GM23338 (cell line): ENCODE measurements around the gene MPZL1. TPM values are rescaled to one million over a fixed set of nuclear protein-coding genes. Genes with fewer than 3 reads are reported as not detected.

ENCODE experiments used
- ATAC-seq: fragments of 200-7000 bp; cut with Tn5 transposase; 3 replicates; pipeline ENCODE4 v1.9.1; 2020
- DNase-seq: peaks from one replicate; pipeline ENCODE4 v3.0.0-alpha.2; 2015; ENCODE audit warnings: low spot score
- H2AFZ ChIP-seq: fragments of 200-600 bp; sonication (generic); 2 replicates; pipeline ENCODE4 v1.8.0; 2016; ENCODE audit warnings: antibody characterized with exemption, mild to moderate bottlenecking, moderate library complexity
- H3F3A ChIP-seq: fragments of 200-600 bp; sonication (generic); replicated peaks from 2 replicates; pipeline ENCODE4 v1.8.0; 2017; ENCODE audit warnings: antibody characterized with exemption, mixed run types, low read depth
- H3K27ac ChIP-seq: fragments of 200-600 bp; sonication (generic); 2 replicates; pipeline ENCODE4 v1.6.1; 2016; ENCODE audit warnings: low read depth
- H3K27me3 ChIP-seq: fragments of 200-600 bp; sonication (generic); 2 replicates; pipeline ENCODE4 v1.8.0; 2016; ENCODE audit warnings: mild to moderate bottlenecking, mixed run types, moderate library complexity; ENCODE audit not compliant: insufficient read depth
- H3K36me3 ChIP-seq: fragments of 200-600 bp; sonication (generic); 2 replicates; pipeline ENCODE4 v1.8.0; 2016; ENCODE audit warnings: mild to moderate bottlenecking; ENCODE audit not compliant: insufficient read depth
- H3K4me1 ChIP-seq: fragments of 200-600 bp; sonication (generic); 2 replicates; pipeline ENCODE4 v1.8.0; 2016; ENCODE audit warnings: mild to moderate bottlenecking, moderate library complexity; ENCODE audit not compliant: insufficient read depth
- H3K4me2 ChIP-seq: fragments of 200-600 bp; sonication (generic); 2 replicates; pipeline ENCODE4 v1.7.1; 2017; ENCODE audit warnings: mixed run types
- H3K4me3 ChIP-seq: fragments of 200-600 bp; sonication (generic); 2 replicates; pipeline ENCODE4 v1.6.1; 2016; ENCODE audit warnings: mixed run types
- H3K79me2 ChIP-seq: fragments of 200-600 bp; sonication (generic); replicated peaks from 2 replicates; pipeline ENCODE4 v1.8.0; 2017; ENCODE audit warnings: mild to moderate bottlenecking; ENCODE audit not compliant: insufficient read depth
- H3K9me2 ChIP-seq: fragments of 200-600 bp; sonication (generic); 2 replicates; pipeline ENCODE4 v1.8.0; 2017; ENCODE audit not compliant: insufficient read depth
- H4K20me1 ChIP-seq: fragments of 200-600 bp; sonication (generic); replicated peaks from 2 replicates; pipeline ENCODE4 v1.8.0; 2017; ENCODE audit warnings: mild to moderate bottlenecking; ENCODE audit not compliant: insufficient read depth
- H3K27ac Mint-ChIP-seq: 2 replicates; pipeline ENCODE4 v1.8.0; 2020; ENCODE audit warnings: inconsistent platforms, mild to moderate bottlenecking, moderate library complexity, mixed read lengths
- H3K27me3 Mint-ChIP-seq: 3 replicates; pipeline ENCODE4 v1.8.0; 2022; ENCODE audit warnings: low read depth, mild to moderate bottlenecking, moderate library complexity, mixed read lengths, inconsistent platforms; ENCODE audit not compliant: insufficient read depth, poor library complexity
- H3K36me3 Mint-ChIP-seq: 3 replicates; pipeline ENCODE4 v1.8.0; 2021; ENCODE audit warnings: low read depth, mild to moderate bottlenecking, inconsistent platforms, moderate library complexity, mixed read lengths
- H3K4me1 Mint-ChIP-seq: 3 replicates; pipeline ENCODE4 v1.8.0; 2020; ENCODE audit warnings: mild to moderate bottlenecking, inconsistent platforms, mixed read lengths
- H3K4me3 Mint-ChIP-seq: 3 replicates; pipeline ENCODE4 v1.8.0; 2021; ENCODE audit warnings: moderate library complexity, mild to moderate bottlenecking, inconsistent platforms, mixed read lengths
- H3K9me3 Mint-ChIP-seq: 3 replicates; pipeline ENCODE4 v1.8.0; 2020; ENCODE audit warnings: moderate library complexity, mild to moderate bottlenecking, inconsistent platforms, mixed read lengths
- NANOG ChIP-seq: IDR thresholded peaks from 2 replicates; pipeline ENCODE4 v1.6.1; 2016; ENCODE audit warnings: antibody characterized with exemption, borderline replicate concordance
- REST ChIP-seq: IDR thresholded peaks from one replicate; pipeline ENCODE4 v1.6.1; 2018; ENCODE audit warnings: antibody characterized with exemption; ENCODE audit not compliant: unreplicated experiment
- STAT1 ChIP-seq: IDR thresholded peaks from one replicate; pipeline ENCODE4 v1.6.1; 2016; ENCODE audit warnings: antibody characterized with exemption; ENCODE audit not compliant: unreplicated experiment
- ZNF114 ChIP-seq: fragments of 250-450 bp; sonication (Bioruptor Pico); IDR thresholded peaks from 2 replicates; pipeline ENCODE4 v1.5.0; 2020; ENCODE audit warnings: mild to moderate bottlenecking, moderate library complexity
- polyA plus RNA-seq: library from polyadenylated mRNA; unstranded; fragments of >200 nt; fragmentation: Nextera tagmentation; extraction: Ambion mirVana; gene quantifications from 2 replicates; pipeline ENCODE4 v1.2.1, GENCODE V29; 2016
- total RNA-seq: library from RNA; depleted of rRNA; stranded (reverse); fragments of >200 nt; shearing (Covaris generic); gene quantifications from 2 replicates; pipeline ENCODE4 v1.2.3, GENCODE V29; 2014

Gene MPZL1
- total and polyA plus RNA-seq, 2 experiments from 2014 or later: 35.1 to 85.1 TPM

- Histone ChIP-seq H3F3A (0 out of 2 replicates have a peak, but pooled peaks cover 4% of the 10 kb centered on the region), H3K4me1 (peaks cover 35% of the 10 kb centered on the region), H3K27ac (no peak overlapping the region), H3K4me2 (no peak overlapping the region), H3K9me2 (no peaks in the 10 kb centered on the region), H3K36me3 (no peaks in the 10 kb centered on the region), H3K4me3 (no peak overlapping the region), H2AFZ (no peak overlapping the region), H3K79me2 (no peaks in the 10 kb centered on the region), H4K20me1 (no peaks in the 10 kb centered on the region), H3K27me3 (peaks cover 28% of the 10 kb centered on the region)
- Mint-ChIP-seq H3K27ac (no peak overlapping the region), H3K27me3 (peaks cover 32% of the 10 kb centered on the region), H3K4me1 (peaks cover 37% of the 10 kb centered on the region), H3K4me3 (no peak overlapping the region), H3K36me3 (peaks cover 8% of the 10 kb centered on the region), H3K9me3 (peaks cover 9% of the 10 kb centered on the region)
- TF ChIP-seq ZNF114 (no peak), REST (no peak), NANOG (no peak), STAT1 (no peak)
- ATAC-seq: no peak
- DNase-seq: no peak
Measured at GRCh38 chr1:167710836-167711235, 10.9 kb upstream of the MPZL1 start.

- peaks cover 28% of the 10 kb centered on the region for H3K4me1 Mint-ChIP-seq
- no peak overlapping the region for H3K4me3 ChIP-seq
- H3K27ac ChIP-seq: no peak overlapping the region
- no peak overlapping the region for H3K27ac Mint-ChIP-seq
- peaks cover 25% of the 10 kb centered on the region for H3K4me1 ChIP-seq
- H3K4me3 Mint-ChIP-seq: no peak overlapping the region
- peaks cover 28% of the 10 kb centered on the region for H3K27me3 ChIP-seq
- H3K36me3 Mint-ChIP-seq: peaks cover 8% of the 10 kb centered on the region
- H3K79me2 ChIP-seq: no peaks in the 10 kb centered on the region
- H3K27me3 Mint-ChIP-seq: peaks cover 32% of the 10 kb centered on the region
- no peak for DNase-seq
- peaks cover 9% of the 10 kb centered on the region for H3K9me3 Mint-ChIP-seq
- no peaks in the 10 kb centered on the region for H3K9me2 ChIP-seq
- H3F3A ChIP-seq: 0 out of 2 replicates have a peak, but pooled peaks cover 4% of the 10 kb centered on the region
- H2AFZ ChIP-seq: no peak overlapping the region
- TF ChIP-seq REST: no peak
- H3K36me3 ChIP-seq: no peaks in the 10 kb centered on the region
- no peak overlapping the region for H3K4me2 ChIP-seq
- no peaks in the 10 kb centered on the region for H4K20me1 ChIP-seq
- no peak for ATAC-seq
Measured at GRCh38 chr1:167711797-167712196, 10.0 kb upstream of the MPZL1 start.
